ENCODE measurements around the gene C20orf204.
A peak's percentile ranks its signal among the peaks of the same experiment; 100 is the strongest.

The C20orf204 gene

DNA sequence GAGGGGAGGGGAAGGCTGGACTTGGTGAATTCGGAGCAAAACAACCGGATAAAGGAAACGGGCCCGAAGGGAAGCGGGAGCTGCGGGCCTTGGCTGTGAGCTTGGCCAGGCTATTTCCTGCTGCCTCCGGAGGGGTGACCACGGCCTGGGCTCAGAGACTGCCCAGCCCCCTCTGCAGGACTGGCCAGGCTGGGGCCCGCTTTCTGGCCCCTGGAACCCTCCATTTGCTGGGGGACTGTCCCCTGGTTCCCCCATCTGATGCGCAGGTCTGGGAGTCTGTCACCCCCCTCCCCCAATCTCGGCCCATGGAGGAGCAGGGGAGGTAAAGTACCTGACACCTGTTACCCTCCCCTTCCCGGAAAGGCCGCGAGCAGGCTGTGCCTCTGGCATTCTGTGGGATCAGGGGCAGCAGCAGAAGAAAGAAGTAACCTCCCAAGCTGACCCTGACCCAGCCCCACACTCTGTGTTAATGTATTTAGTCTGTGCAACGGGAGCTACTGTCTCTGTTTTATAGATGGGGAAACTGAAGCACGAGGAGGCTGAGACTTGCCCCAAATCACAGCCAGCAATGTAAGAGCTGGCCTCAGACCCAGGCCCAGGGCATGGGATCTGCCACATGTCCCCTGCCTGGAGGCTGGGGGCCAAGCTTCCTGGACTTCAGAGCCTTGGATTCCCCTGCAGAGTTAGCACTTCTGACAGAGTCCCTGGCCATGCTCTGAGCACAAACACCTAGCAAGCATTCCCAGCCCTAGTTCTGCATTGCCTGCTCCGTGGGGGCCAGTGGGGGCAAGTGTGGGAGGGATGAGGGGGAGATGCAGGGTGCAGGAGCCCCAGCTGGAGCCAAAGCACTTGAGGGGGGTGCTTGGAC, 3.5 kb downstream of the C20orf204 start:
- no peak for DNase-seq
- intact Hi-C loops (cut with DNase I; ENCODE audit: low total_unique reads) = loop anchor here (2.0 kb wide), 1 partner anchor 85 kb away; no protein-coding TSS in a partner anchor
- H3K9me3 ChIP-seq = no peaks in the 10 kb centered on the region
- H3K4me3 ChIP-seq = peak overlapping the region; percentile 31 to 51
- H3K36me3 ChIP-seq = peaks cover 0 to 8% (median 6%) of the 10 kb centered on the region in 3 donors
- no peak overlapping the region for H3K27ac ChIP-seq
- peaks cover 3 to 89% of the 10 kb centered on the region in 2 donors for H3K27me3 ChIP-seq
- H3K4me1 ChIP-seq = peaks cover 0 to 47% (median 29%) of the 10 kb centered on the region in 4 donors
- TF ChIP-seq, protein P1, sequence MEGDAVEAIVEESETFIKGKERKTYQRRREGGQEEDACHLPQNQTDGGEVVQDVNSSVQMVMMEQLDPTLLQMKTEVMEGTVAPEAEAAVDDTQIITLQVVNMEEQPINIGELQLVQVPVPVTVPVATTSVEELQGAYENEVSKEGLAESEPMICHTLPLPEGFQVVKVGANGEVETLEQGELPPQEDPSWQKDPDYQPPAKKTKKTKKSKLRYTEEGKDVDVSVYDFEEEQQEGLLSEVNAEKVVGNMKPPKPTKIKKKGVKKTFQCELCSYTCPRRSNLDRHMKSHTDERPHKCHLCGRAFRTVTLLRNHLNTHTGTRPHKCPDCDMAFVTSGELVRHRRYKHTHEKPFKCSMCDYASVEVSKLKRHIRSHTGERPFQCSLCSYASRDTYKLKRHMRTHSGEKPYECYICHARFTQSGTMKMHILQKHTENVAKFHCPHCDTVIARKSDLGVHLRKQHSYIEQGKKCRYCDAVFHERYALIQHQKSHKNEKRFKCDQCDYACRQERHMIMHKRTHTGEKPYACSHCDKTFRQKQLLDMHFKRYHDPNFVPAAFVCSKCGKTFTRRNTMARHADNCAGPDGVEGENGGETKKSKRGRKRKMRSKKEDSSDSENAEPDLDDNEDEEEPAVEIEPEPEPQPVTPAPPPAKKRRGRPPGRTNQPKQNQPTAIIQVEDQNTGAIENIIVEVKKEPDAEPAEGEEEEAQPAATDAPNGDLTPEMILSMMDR (IDR thresholded peaks at IDR 0.05) = no peak

DNA sequence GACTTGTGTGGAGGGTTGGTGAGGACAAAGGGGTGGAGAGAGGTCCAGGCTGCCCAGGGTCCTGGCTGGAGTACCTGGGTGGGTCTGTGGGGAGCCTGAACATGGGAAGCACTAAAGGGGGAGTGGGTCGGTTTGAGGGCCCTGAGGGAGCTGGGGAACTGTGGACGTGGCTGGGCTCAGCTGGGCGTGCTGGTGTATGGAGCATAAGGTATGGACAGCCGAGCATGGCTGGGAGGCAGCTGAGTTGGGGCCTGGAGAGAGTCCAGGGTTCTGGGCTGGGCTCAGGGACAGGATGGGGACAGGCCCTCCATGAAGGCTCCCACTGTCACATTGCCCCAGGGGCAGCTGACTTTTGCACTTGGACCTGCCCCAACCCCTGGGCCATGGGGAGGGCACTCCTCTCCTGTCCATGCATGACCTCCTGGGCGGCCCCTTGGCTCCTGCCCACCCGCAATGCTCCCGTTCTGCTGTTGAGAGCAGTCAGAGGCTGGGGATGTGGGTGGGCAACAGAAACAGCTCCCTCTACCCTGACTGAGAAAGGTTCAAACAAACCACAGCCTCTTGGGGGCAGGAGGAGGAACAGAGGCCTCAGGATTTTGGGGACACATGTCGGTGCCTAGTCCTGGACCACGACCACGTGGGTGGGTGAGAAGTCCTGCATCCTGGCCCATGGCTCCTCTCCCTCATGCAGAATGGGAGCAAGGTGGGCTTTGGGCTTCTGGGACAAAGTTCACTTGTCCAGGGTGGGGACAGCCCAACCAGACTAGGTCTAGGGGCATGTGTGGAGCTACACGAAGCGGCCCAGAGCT, 4.5 kb downstream of the C20orf204 start:
- TF ChIP-seq, protein P1 (IDR thresholded peaks at IDR 0.05) = no peak
- no peak overlapping the region for H3K27ac ChIP-seq
- DNase-seq = no peak
- no peaks in the 10 kb centered on the region for H3K9me3 ChIP-seq
- H3K36me3 ChIP-seq = no peaks in the 10 kb centered on the region
- intact Hi-C loops (cut with DNase I; ENCODE audit: low total_unique reads) = no loop called here
- peaks cover 3 to 96% of the 10 kb centered on the region in 2 donors for H3K27me3 ChIP-seq
- peaks cover 0 to 47% (median 29%) of the 10 kb centered on the region in 4 donors for H3K4me1 ChIP-seq
- no peak overlapping the region for H3K4me3 ChIP-seq

DNA sequence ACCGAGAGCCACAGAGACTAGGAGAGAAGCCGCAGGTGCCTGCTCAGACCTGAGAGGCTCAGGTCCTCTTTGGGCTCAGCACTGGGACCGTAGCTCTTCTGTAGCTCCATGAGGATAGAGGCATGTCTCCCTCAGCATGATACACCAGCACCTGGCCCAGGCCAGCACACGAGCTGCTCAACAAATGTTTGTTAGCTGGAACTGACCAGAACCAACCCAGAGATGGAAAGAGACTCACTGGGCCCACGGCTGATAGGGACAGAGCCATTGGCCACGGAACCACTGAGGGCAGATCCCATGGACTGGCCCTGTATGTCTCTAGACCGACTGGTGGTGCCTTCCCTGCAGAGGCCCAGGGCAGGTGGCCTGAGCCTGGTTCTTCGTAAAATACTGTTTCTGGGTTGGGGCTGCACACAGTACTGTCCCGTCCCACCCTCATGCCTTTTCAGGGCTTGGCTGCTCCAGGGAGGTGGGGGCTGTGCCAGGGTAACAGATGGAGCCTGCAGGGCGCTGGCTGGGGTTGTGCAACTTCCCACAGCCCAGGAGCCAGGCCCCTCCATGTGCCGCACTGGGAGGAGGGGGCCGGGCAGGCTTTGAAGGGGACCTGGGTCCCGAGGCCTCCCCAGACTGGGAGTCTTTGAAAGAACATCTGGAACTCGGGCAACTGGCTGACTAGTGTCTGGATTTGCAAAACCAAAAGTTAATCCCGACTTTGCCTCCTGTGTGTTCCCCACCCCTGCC, 5.2 kb downstream of the C20orf204 start:
- peaks cover 0 to 47% (median 29%) of the 10 kb centered on the region in 4 donors for H3K4me1 ChIP-seq
- TF ChIP-seq, protein P1 (IDR thresholded peaks at IDR 0.05) = no peak
- H3K36me3 ChIP-seq = no peaks in the 10 kb centered on the region
- intact Hi-C loops (cut with DNase I; ENCODE audit: low total_unique reads) = no loop called here
- H3K4me3 ChIP-seq = peak overlapping the region in 1 of 2 donors; percentile 49
- DNase-seq = no peak
- no peaks in the 10 kb centered on the region for H3K9me3 ChIP-seq
- peaks cover 3 to 96% of the 10 kb centered on the region in 2 donors for H3K27me3 ChIP-seq
- H3K27ac ChIP-seq = no peak overlapping the region

DNA sequence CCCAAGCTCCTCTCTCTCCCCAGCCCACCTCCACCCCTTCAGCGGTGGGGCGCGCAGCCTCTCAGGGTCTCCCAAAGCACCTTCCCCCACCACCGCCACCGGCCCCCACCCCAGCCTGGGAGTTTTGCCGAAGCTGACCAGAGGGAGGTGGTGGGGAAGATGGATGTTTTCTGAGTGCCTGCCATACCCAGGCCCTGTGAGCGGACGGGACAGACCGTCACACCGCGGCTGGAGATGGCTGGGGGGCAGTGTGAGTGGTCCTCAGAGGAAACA, 5.7 kb downstream of the C20orf204 start:
- peaks cover 3 to 96% of the 10 kb centered on the region in 2 donors for H3K27me3 ChIP-seq
- no peak for DNase-seq
- H3K9me3 ChIP-seq = no peaks in the 10 kb centered on the region
- H3K4me1 ChIP-seq = peaks cover 0 to 42% (median 29%) of the 10 kb centered on the region in 4 donors
- peak overlapping the region in 1 of 2 donors; percentile 49 for H3K4me3 ChIP-seq
- intact Hi-C loops (cut with DNase I; ENCODE audit: low total_unique reads) = no loop called here
- TF ChIP-seq, protein P1 (IDR thresholded peaks at IDR 0.05) = no peak
- no peaks in the 10 kb centered on the region for H3K36me3 ChIP-seq
- no peak overlapping the region for H3K27ac ChIP-seq

DNA sequence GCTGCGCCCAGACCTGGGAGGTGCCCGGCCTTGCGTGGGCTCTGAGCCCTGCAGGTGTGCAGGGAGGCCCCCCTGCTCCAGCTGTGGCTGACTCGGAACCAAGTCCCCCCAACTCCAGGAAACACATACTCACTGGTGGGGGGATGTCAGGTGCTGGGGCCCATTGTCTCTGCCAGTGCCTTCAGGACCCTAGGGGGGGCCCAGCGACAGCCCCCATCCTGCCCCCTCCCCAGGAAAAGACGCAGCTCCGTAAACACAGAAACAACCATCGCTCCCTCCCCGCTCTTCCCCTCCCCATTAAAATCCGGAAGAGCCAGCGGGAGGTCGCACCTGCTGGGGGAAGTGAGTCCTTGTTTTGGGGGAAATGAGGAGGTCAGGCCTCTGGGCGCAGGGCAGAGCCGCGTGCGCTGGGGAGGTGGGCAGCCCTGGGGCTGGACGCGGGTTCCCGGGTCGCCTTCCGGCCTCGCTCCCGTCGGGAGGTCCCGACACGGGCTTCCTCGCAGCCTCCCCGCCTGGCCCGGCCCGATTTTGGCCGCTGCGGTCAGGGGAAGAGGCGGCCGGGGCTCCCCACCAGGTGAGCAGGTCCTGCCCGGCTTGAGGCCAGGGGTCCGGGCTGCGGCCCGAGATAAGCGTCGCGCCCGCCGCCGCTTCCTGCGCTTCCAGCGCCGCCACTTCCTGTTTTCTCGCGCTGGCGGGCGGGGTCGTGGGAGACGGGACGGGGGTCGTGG, 6.2 kb downstream of the C20orf204 start:
- peaks cover 0 to 39% (median 29%) of the 10 kb centered on the region in 4 donors for H3K4me1 ChIP-seq
- TF ChIP-seq, protein P1 (IDR thresholded peaks at IDR 0.05) = no peak
- no peak for DNase-seq
- no peaks in the 10 kb centered on the region for H3K9me3 ChIP-seq
- H3K27me3 ChIP-seq = peaks cover 3 to 96% of the 10 kb centered on the region in 2 donors
- H3K36me3 ChIP-seq = no peaks in the 10 kb centered on the region
- intact Hi-C loops (cut with DNase I; ENCODE audit: low total_unique reads) = no loop called here
- peak overlapping the region; percentile 27 to 49 for H3K4me3 ChIP-seq
- no peak overlapping the region for H3K27ac ChIP-seq
